Ectodermal cell (in vitro differentiated cells): Measurements from ENCODE around the gene NYAP1.
"Not testable (repeated sequence)": the region's sequence is repeated elsewhere in the genome, so short reads cannot be mapped to it uniquely, and the experiment has no call there.

Experiments
- H3K27ac ChIP-seq: 2 replicates; pipeline ENCODE4 v1.7.0; 2013; ENCODE audit warnings: mild to moderate bottlenecking, low read depth, low read length; ENCODE audit not compliant: insufficient read depth, poor library complexity, severe bottlenecking
- H3K27me3 ChIP-seq: 2 replicates; pipeline ENCODE4 v1.7.0; 2013; ENCODE audit warnings: mild to moderate bottlenecking, low read length; ENCODE audit not compliant: insufficient read depth, control insufficient read depth, poor library complexity, severe bottlenecking
- H3K36me3 ChIP-seq: one replicate; pipeline ENCODE4 v1.7.0; 2013; ENCODE audit warnings: low read length; ENCODE audit not compliant: control insufficient read depth, insufficient read depth
- H3K4me1 ChIP-seq: one replicate; pipeline ENCODE4 v1.7.0; 2013; ENCODE audit warnings: low read length; ENCODE audit not compliant: control insufficient read depth, insufficient read depth
- H3K4me3 ChIP-seq: 2 replicates; pipeline ENCODE4 v1.7.0; 2013; ENCODE audit warnings: low read depth, low read length, control low read depth; ENCODE audit not compliant: insufficient read depth
- H3K9me3 ChIP-seq: 2 replicates; pipeline ENCODE4 v1.7.0; 2013; ENCODE audit warnings: mild to moderate bottlenecking, low read length, moderate library complexity; ENCODE audit not compliant: control insufficient read depth
- WGBS, 2 experiments: methylation state at CpG; one replicate each; pipeline ENCODE4 v1.1.7; 2013; ENCODE audit warnings: missing lambda C conversion rate in 2 of 2; 5-methylcytosine and 5-hydroxymethylcytosine counted together

NYAP1 gene

GRCh38 chr7:100513212-100513810 lies 29.6 kb downstream of the NYAP1 start:
- 84 to 88% methylated on average over 9 of the region's 9 CpGs for WGBS, 2 experiments
- Histone ChIP-seq H3K36me3 (no peaks in the 10 kb centered on the region), H3K4me3 (no peak overlapping the region), H3K27ac (no peak overlapping the region), H3K27me3 (no peaks in the 10 kb centered on the region), H3K9me3 (no peaks in the 10 kb centered on the region), H3K4me1 (no peaks in the 10 kb centered on the region)

GRCh38 chr7:100515072-100515532 lies 31.4 kb downstream of the NYAP1 start:
- H3K27ac ChIP-seq, result no peak overlapping the region
- H3K9me3 ChIP-seq, result no peaks in the 10 kb centered on the region
- H3K4me1 ChIP-seq, result no peaks in the 10 kb centered on the region
- no peaks in the 10 kb centered on the region for H3K27me3 ChIP-seq
- H3K36me3 ChIP-seq, result no peaks in the 10 kb centered on the region
- H3K4me3 ChIP-seq, result no peak overlapping the region
- WGBS, 2 experiments, result 64 to 66% methylated on average over 2 of the region's 2 CpGs

GRCh38 chr7:100516135-100516812 lies 32.5 kb downstream of the NYAP1 start:
- Histone ChIP-seq H3K4me1 (no peaks in the 10 kb centered on the region), H3K9me3 (no peaks in the 10 kb centered on the region), H3K27me3 (no peaks in the 10 kb centered on the region), H3K36me3 (no peaks in the 10 kb centered on the region), H3K27ac (no peak overlapping the region), H3K4me3 (no peak overlapping the region)
- 60 to 66% methylated on average over 4 of the region's 4 CpGs for WGBS, 2 experiments

GRCh38 chr7:100517305-100517704 lies 33.6 kb downstream of the NYAP1 start:
- WGBS, 2 experiments, result 89 to 94% methylated on average over 2 of the region's 2 CpGs
- no peaks in the 10 kb centered on the region for H3K9me3 ChIP-seq
- no peak overlapping the region for H3K4me3 ChIP-seq
- no peaks in the 10 kb centered on the region for H3K36me3 ChIP-seq
- no peaks in the 10 kb centered on the region for H3K4me1 ChIP-seq
- no peak overlapping the region for H3K27ac ChIP-seq
- H3K27me3 ChIP-seq, result no peaks in the 10 kb centered on the region

GRCh38 chr7:100519580-100519979 lies 35.9 kb downstream of the NYAP1 start:
- no peaks in the 10 kb centered on the region for H3K27me3 ChIP-seq
- no peak overlapping the region for H3K27ac ChIP-seq
- H3K4me1 ChIP-seq, result no peaks in the 10 kb centered on the region
- H3K4me3 ChIP-seq, result no peak overlapping the region
- WGBS, 2 experiments, result 84 to 88% methylated on average over 6 of the region's 6 CpGs
- no peaks in the 10 kb centered on the region for H3K36me3 ChIP-seq
- H3K9me3 ChIP-seq, result no peaks in the 10 kb centered on the region

- 73 to 75% methylated on average over 1 of the region's 1 CpG for WGBS, 2 experiments
- H3K9me3 ChIP-seq, result no peaks in the 10 kb centered on the region
- H3K4me3 ChIP-seq, result no peak overlapping the region
- no peak overlapping the region for H3K27ac ChIP-seq
- H3K27me3 ChIP-seq, result no peaks in the 10 kb centered on the region
- H3K4me1 ChIP-seq, result no peaks in the 10 kb centered on the region
- H3K36me3 ChIP-seq, result no peaks in the 10 kb centered on the region
These were observed 36.4 kb downstream of the NYAP1 start for GRCh38 chr7:100520138-100520537.

GRCh38 chr7:100521076-100521475 lies 37.3 kb downstream of the NYAP1 start:
- H3K4me1 ChIP-seq, result no peaks in the 10 kb centered on the region
- WGBS, 2 experiments, result 100% methylated on average over 2 of the region's 2 CpGs; no CpG with 5 or more reads in 1 of the 2 experiments
- no peaks in the 10 kb centered on the region for H3K27me3 ChIP-seq
- no peak overlapping the region for H3K27ac ChIP-seq
- no peaks in the 10 kb centered on the region for H3K36me3 ChIP-seq
- H3K4me3 ChIP-seq, result no peak overlapping the region
- no peaks in the 10 kb centered on the region for H3K9me3 ChIP-seq

- not testable (repeated sequence) for H3K27me3 ChIP-seq, H3K27ac ChIP-seq, H3K4me3 ChIP-seq, H3K36me3 ChIP-seq, H3K4me1 ChIP-seq, H3K9me3 ChIP-seq
- WGBS, 2 experiments, result 100% methylated on average over 1 of the region's 3 CpGs; no CpG with 5 or more reads in 1 of the 2 experiments
These were observed 38.3 kb downstream of the NYAP1 start for GRCh38 chr7:100521909-100522593.

- not testable (repeated sequence) for H3K36me3 ChIP-seq, H3K9me3 ChIP-seq, H3K27me3 ChIP-seq, H3K4me1 ChIP-seq, H3K27ac ChIP-seq, H3K4me3 ChIP-seq
- WGBS, 2 experiments, result 92 to 98% methylated on average over 14 to 15 of the region's 34 CpGs
These were observed 39.5 kb downstream of the NYAP1 start for GRCh38 chr7:100523192-100523591.

GRCh38 chr7:100528108-100528866 lies 44.6 kb downstream of the NYAP1 start:
- H3K27me3 ChIP-seq, H3K9me3 ChIP-seq, H3K4me3 ChIP-seq, H3K36me3 ChIP-seq, H3K27ac ChIP-seq, H3K4me1 ChIP-seq: not testable (repeated sequence)
- 87% methylated on average over 12 of the region's 12 CpGs for WGBS, 2 experiments
